K562 (cell line): ENCODE data around the gene SMYD1. TPM values are rescaled to one million over a fixed set of nuclear protein-coding genes. Genes with fewer than 3 reads are reported as not detected.

Source experiments
- ATAC-seq: fragments of 200-7000 bp; cut with Tn5 transposase; 3 replicates; pipeline ENCODE4 v1.9.1; 2020; ENCODE audit warnings: moderate library complexity
- BruUV-seq: library from RNA; stranded (reverse); fragments of 400-500 nt; replicated peaks from 2 replicates; lab custom pipeline; 2021; lab: Mats Ljungman, UMichigan
- CTCF ChIA-PET: fragments of 300-600 bp; formaldehyde crosslinking; extraction: SDS; loops from one replicate; lab custom pipeline; 2021; ENCODE audit warnings: low intra/inter-chr PET ratio; lab: Yijun Ruan, JAX
- POLR2A ChIA-PET: fragments of 300-600, 350-650 bp; sonication (Branson Sonifier 250); formaldehyde crosslinking; extraction: SDS; loops from one replicate; lab custom pipeline; 2021; ENCODE audit warnings: antibody characterized with exemption, inconsistent platforms; lab: Yijun Ruan, JAX
- DNase-seq, 4 experiments: peaks; one replicate each; pipeline versions ENCODE4 v3.0.0 to v3.0.0-alpha.2; 2011 to 2018; ENCODE audit warnings: low spot score in 3 of 4, mixed read lengths in 3 of 4; ENCODE audit errors: extremely low read depth in 1 of 4
- FAIRE-seq: peaks from 2 replicates; lab custom pipeline; 2011; peaks lifted over from hg19 to GRCh38; lab: Jason Lieb, UNC
- H2AFZ ChIP-seq: 2 replicates; pipeline ENCODE4 v1.6.0; 2011; ENCODE audit warnings: low read depth, low read length, control low read depth, inconsistent platforms
- H3K27ac ChIP-seq: fragments of 200-600 bp; 3 replicates; pipeline ENCODE4 v1.8.0; 2011; ENCODE audit warnings: low read depth, mild to moderate bottlenecking, control low read depth, inconsistent platforms, low read length, moderate library complexity, mixed read lengths; ENCODE audit errors: extremely low read depth
- H3K27me3 ChIP-seq, 2 experiments: fragments of 300-600 bp in 1 of 2; 2 replicates in 1 of 2; 3 replicates in 1 of 2; pipeline versions ENCODE4 v1.6.0 to v1.8.0; 2011; ENCODE audit warnings: inconsistent platforms in 2 of 2, low read length in 2 of 2, mild to moderate bottlenecking in 1 of 2, mixed read lengths in 1 of 2, moderate library complexity in 1 of 2; ENCODE audit not compliant: control insufficient read depth in 2 of 2, insufficient read depth in 2 of 2
- H3K36me3 ChIP-seq: fragments of 300-600 bp; 3 replicates; pipeline ENCODE4 v1.8.0; 2011; ENCODE audit warnings: mild to moderate bottlenecking, low read length, inconsistent platforms; ENCODE audit not compliant: control insufficient read depth, insufficient read depth
- H3K4me1 ChIP-seq, 2 experiments: fragments of 200-600 bp in 1 of 2; replicated peaks in 1 of 2; 2 replicates in 1 of 2; 3 replicates in 1 of 2; pipeline versions ENCODE4 v1.5.1 to v1.8.0; 2011; ENCODE audit warnings: inconsistent platforms in 2 of 2, low read length in 2 of 2, mild to moderate bottlenecking in 1 of 2, mixed read lengths in 1 of 2, moderate library complexity in 1 of 2; ENCODE audit not compliant: control insufficient read depth in 2 of 2, insufficient read depth in 2 of 2
- H3K4me2 ChIP-seq: 2 replicates; pipeline ENCODE4 v1.6.1; 2011; ENCODE audit warnings: low read length, control low read depth, inconsistent platforms, mixed read lengths; ENCODE audit not compliant: insufficient read depth
- H3K4me3 ChIP-seq: fragments of 200-600 bp; sonication (generic), shearing (Covaris generic); 2 replicates; pipeline ENCODE4 v1.5.1; 2016; ENCODE audit warnings: control low read depth, inconsistent platforms
- H3K79me2 ChIP-seq: fragments of 200-600 bp; 3 replicates; pipeline ENCODE4 v1.8.0; 2011; ENCODE audit warnings: low read length, inconsistent platforms; ENCODE audit not compliant: control insufficient read depth, insufficient read depth
- H3K9ac ChIP-seq, 2 experiments: 2 replicates each; pipeline versions ENCODE4 v1.6.0 to v1.6.1; 2011; ENCODE audit warnings: low read depth in 2 of 2, low read length in 2 of 2, control low read depth in 1 of 2, inconsistent platforms in 1 of 2, mild to moderate bottlenecking in 1 of 2, mixed read lengths in 1 of 2; ENCODE audit not compliant: insufficient read depth in 1 of 2
- H3K9me1 ChIP-seq: one replicate; pipeline ENCODE4 v1.6.0; 2011; ENCODE audit warnings: inconsistent platforms, mild to moderate bottlenecking, low read length, moderate library complexity; ENCODE audit not compliant: control insufficient read depth, insufficient read depth
- H3K9me3 ChIP-seq: replicated peaks from 2 replicates; pipeline ENCODE4 v1.5.1; 2011; ENCODE audit warnings: low read depth, low read length, inconsistent platforms; ENCODE audit not compliant: control insufficient read depth, insufficient read depth
- H4K20me1 ChIP-seq: replicated peaks from 2 replicates; pipeline ENCODE4 v1.6.1; 2011; ENCODE audit warnings: low read length, inconsistent platforms, mixed read lengths; ENCODE audit not compliant: control insufficient read depth, insufficient read depth
- CHD4 ChIP-seq: fragments of 200-600 bp; sonication (generic); IDR thresholded peaks from 3 replicates; pipeline ENCODE4 v1.6.1; 2012; ENCODE audit warnings: low read depth, mild to moderate bottlenecking, mixed read lengths, low read length, inconsistent platforms; ENCODE audit not compliant: insufficient read depth, insufficient replicate concordance, poor library complexity, severe bottlenecking
- EP400 ChIP-seq: fragments of 450-650 bp; IDR thresholded peaks from 2 replicates; pipeline ENCODE4 v1.6.1; 2017; ENCODE audit warnings: antibody characterized with exemption, mild to moderate bottlenecking, moderate library complexity
- ESRRA ChIP-seq: fragments of 450-650 bp; IDR thresholded peaks from 2 replicates; pipeline ENCODE4 v1.6.1; 2014; ENCODE audit warnings: low read depth, mild to moderate bottlenecking, moderate library complexity, borderline replicate concordance
- EZH2 ChIP-seq: IDR thresholded peaks from 2 replicates; pipeline ENCODE4 v1.6.1; 2012; ENCODE audit warnings: low read depth, mild to moderate bottlenecking, inconsistent platforms, low read length, borderline replicate concordance
- GABPB2 ChIP-seq: fragments of 250-450 bp; sonication (Bioruptor Pico); conservative IDR thresholded peaks from 2 replicates; pipeline ENCODE4 v1.5.1; 2021; ENCODE audit warnings: mild to moderate bottlenecking
- GTF2F1 ChIP-seq: IDR thresholded peaks from 2 replicates; pipeline ENCODE4 v1.6.1; 2011; ENCODE audit warnings: low read depth, low read length, improper control_type of control experiment
- HIVEP1 ChIP-seq: fragments of 250-450 bp; sonication (Bioruptor Pico); IDR thresholded peaks from 2 replicates; pipeline ENCODE4 v1.4.0; 2020; ENCODE audit warnings: mild to moderate bottlenecking
- IRF1 ChIP-seq: sonication (generic); formaldehyde crosslinking; IDR thresholded peaks from 2 replicates; pipeline ENCODE4 v1.8.0; 2022; ENCODE audit warnings: missing genetic modification reagents, mild to moderate bottlenecking, borderline replicate concordance
- POLR2G ChIP-seq: fragments of 200-400 bp; formaldehyde crosslinking; IDR thresholded peaks from 2 replicates; pipeline ENCODE4 v1.6.1; 2017; ENCODE audit warnings: low read depth, mild to moderate bottlenecking, antibody characterized with exemption, low read length, moderate library complexity
- WHSC1 ChIP-seq: IDR thresholded peaks from one replicate; pipeline ENCODE4 v1.6.1; 2012; ENCODE audit warnings: low read length, control low read depth, inconsistent platforms
- ZC3H11A ChIP-seq: IDR thresholded peaks from 2 replicates; pipeline ENCODE4 v1.6.1; 2012; ENCODE audit warnings: low read depth, low read length, improper control_type of control experiment
- WGBS: fragments of 100-300 bp; shearing (Covaris generic); methylation state at CpG from one replicate; pipeline ENCODE4 v1.1.6; 2016; ENCODE audit warnings: low coverage, mixed read lengths; ENCODE audit not compliant: insufficient coverage; ENCODE audit errors: missing lambda C conversion rate; 5-methylcytosine and 5-hydroxymethylcytosine counted together
- in situ Hi-C: fragments of 300-500 bp; cut with MboI; formaldehyde crosslinking; loops from 4 replicates; pipeline ENCODE4 v1.15.0; 2018; ENCODE audit warnings: inconsistent platforms, mixed read lengths
- intact Hi-C: fragments of 100-400 bp; cut with micrococcal nuclease; formaldehyde crosslinking; loops from 2 replicates; pipeline ENCODE4 v1.14.2; 2022
- polyA plus RNA-seq, 8 experiments: library from polyadenylated mRNA; depleted of rRNA in 4 of 8; stranded (reverse) in 5 of 8; unstranded in 3 of 8; fragments of >200 nt; fragmentation: Nextera tagmentation in 2 of 8; fragmentation: Illumina TruSeq in 1 of 8; extraction: Ambion mirVana in 2 of 8; extraction: Trizol in 1 of 8; gene quantifications; 2 replicates each; pipeline versions ENCODE4 v1.2.1 to v1.2.3, GENCODE V29; 2011 to 2014; ENCODE audit warnings: inconsistent platforms in 1 of 8, missing spikeins in 1 of 8
- total RNA-seq, 7 experiments: library from RNA; depleted of rRNA in 6 of 7; stranded (reverse); fragments of >200 nt in 6 of 7; fragmentation: Illumina TruSeq in 2 of 7; extraction: Trizol in 2 of 7; gene quantifications; 2 replicates each; pipeline versions ENCODE4 v1.2.1 to v1.2.3, GENCODE V29; 2011 to 2021; ENCODE audit warnings: low replicate concordance in 1 of 7
- TF ChIP-seq, protein P1 (sequence below): fragments of 450-650 bp; IDR thresholded peaks from 2 replicates; pipeline ENCODE4 v1.6.1; 2016

SMYD1 gene
- total and polyA plus RNA-seq, 9 of the 15 experiments (the other 6 are each of a cell fraction or from before 2014, with no cell fraction given), result not detected

DNA sequence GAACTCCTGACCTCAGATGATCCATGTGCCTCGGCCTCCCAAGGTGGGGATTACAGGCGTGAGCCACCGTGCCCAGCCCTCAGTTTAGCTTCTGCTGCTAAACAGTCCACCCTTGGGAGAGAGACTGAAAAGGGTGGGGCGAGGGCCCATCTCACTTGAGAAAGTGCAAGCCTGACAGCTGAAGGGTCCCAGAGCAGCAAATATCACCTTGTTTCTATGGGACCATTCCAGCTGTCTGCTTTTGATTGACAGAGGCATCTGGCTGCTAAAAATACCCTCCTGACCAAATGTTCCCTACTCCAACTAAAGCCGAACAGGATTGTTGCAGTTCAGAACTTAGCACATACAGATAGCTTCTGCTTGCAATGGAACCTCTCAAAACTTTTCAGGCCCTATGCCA is 436 bp upstream of the SMYD1 start:
- H3K79me2 ChIP-seq, result no peaks in the 10 kb centered on the region
- H3K9me3 ChIP-seq, result no peaks in the 10 kb centered on the region
- H3K4me3 ChIP-seq, result no peak overlapping the region
- H3K9me1 ChIP-seq, result no peaks in the 10 kb centered on the region
- no peaks in the 10 kb centered on the region for H3K36me3 ChIP-seq
- no peak overlapping the region for H3K27ac ChIP-seq
- H3K9ac ChIP-seq, result no peak overlapping the region
- no peak overlapping the region for H3K4me2 ChIP-seq
- 59% methylated on average over 5 of the region's 5 CpGs for WGBS
- H3K4me1 ChIP-seq, result peaks cover under 1 to 6% of the 10 kb centered on the region in 2 experiments; a peak in 3 of 5 replicates
- BruUV-seq, result no TSS peak
- no peak overlapping the region for H2AFZ ChIP-seq
- POLR2A ChIA-PET, result interaction anchor here (0.8 to 1.4 kb wide), 2 partner anchors 13 to 43 kb away, joined by 3 to 4 read pairs; no protein-coding TSS in a partner anchor
- DNase-seq (no peak), FAIRE-seq (no peak), ATAC-seq (no peak)
- intact Hi-C loops, result no loop called here
- H4K20me1 ChIP-seq, result no peaks in the 10 kb centered on the region
- no peak for TF ChIP-seq ZC3H11A
- TF ChIP-seq, protein P1, sequence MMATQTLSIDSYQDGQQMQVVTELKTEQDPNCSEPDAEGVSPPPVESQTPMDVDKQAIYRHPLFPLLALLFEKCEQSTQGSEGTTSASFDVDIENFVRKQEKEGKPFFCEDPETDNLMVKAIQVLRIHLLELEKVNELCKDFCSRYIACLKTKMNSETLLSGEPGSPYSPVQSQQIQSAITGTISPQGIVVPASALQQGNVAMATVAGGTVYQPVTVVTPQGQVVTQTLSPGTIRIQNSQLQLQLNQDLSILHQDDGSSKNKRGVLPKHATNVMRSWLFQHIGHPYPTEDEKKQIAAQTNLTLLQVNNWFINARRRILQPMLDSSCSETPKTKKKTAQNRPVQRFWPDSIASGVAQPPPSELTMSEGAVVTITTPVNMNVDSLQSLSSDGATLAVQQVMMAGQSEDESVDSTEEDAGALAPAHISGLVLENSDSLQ, result peak; percentile 44; the same call in 1 of the 2 replicates
- no peaks in the 10 kb centered on the region for H3K27me3 ChIP-seq
- CTCF ChIA-PET, result no interaction called here
- in situ Hi-C loops, result no loop called here

DNA sequence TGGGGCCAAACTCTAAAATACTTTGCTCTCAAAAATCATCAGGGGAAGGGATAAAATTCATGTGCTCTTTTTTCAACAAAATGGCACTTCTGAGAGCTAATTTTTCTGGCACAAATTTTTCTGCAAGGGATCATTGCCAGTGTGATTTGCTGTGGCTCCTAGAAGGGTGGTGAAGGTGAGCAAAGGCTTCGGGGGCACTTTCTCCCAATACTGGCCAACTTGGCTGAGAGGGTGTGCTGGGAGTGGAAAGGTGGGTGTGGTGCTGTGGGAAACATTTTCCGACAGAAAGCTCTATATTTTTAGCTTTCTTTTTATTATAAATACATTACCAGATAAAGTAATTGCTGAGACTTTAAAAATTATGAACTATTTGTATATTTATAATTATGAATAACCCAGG is 419 bp downstream of the SMYD1 start:
- no peak for FAIRE-seq
- BruUV-seq, result no TSS peak
- intact Hi-C loops (no loop called here), in situ Hi-C loops (no loop called here)
- Histone ChIP-seq H2AFZ (peak overlapping the region; percentile 51; the same call in 1 of the 2 replicates), H3K27ac (no peak overlapping the region), H3K4me2 (no peak overlapping the region), H3K4me3 (no peak overlapping the region), H3K27me3 (no peaks in the 10 kb centered on the region), H4K20me1 (no peaks in the 10 kb centered on the region), H3K4me1 (peaks cover 0 to 1% of the 10 kb centered on the region in 2 experiments; a peak in 3 of 5 replicates), H3K9ac (peak overlapping the region in 1 of 2 experiments; percentile 54; a peak in 1 of 4 replicates), H3K79me2 (no peaks in the 10 kb centered on the region), H3K9me1 (no peaks in the 10 kb centered on the region), H3K9me3 (no peaks in the 10 kb centered on the region), H3K36me3 (no peaks in the 10 kb centered on the region)
- ChIA-PET CTCF (no interaction called here), POLR2A (interaction anchor here (0.7 to 1.4 kb wide), 3 partner anchors 8 to 14 kb away, joined by 4 read pairs; no protein-coding TSS in a partner anchor)
- no peak for TF ChIP-seq ESRRA
- no peak for TF ChIP-seq GTF2F1
- TF ChIP-seq EP400, result no peak
- TF ChIP-seq EZH2, result no peak
- TF ChIP-seq POLR2G, result no peak
- no peak for TF ChIP-seq IRF1 (CRISPR knock-in tag)
- TF ChIP-seq HIVEP1 (CRISPR knock-in tag), result no peak
- TF ChIP-seq CHD4, result no peak
- no peak for TF ChIP-seq WHSC1
- TF ChIP-seq GABPB2 (CRISPR knock-in tag), result no peak
- WGBS, result 29% methylated on average over 2 of the region's 2 CpGs
- no peak for DNase-seq
- no peak for ATAC-seq
